Testis (tissue), 2 donors: ENCODE data around the gene RET.

Experiments
- CTCF ChIP-seq, 3 experiments: fragments of 450-650 bp in 2 of 3; fragments of 200-600 bp in 1 of 3; sonication (generic) in 1 of 3; IDR thresholded peaks; one replicate each; pipeline ENCODE4 v1.5.1; 2016 to 2019; ENCODE audit warnings: antibody characterized with exemption in 3 of 3, mild to moderate bottlenecking in 2 of 3, moderate library complexity in 1 of 3
- POLR2A ChIP-seq: fragments of 450-650 bp; IDR thresholded peaks from one replicate; pipeline ENCODE4 v1.6.1; 2017; ENCODE audit warnings: antibody characterized with exemption, mild to moderate bottlenecking, moderate library complexity

- no peak for TF ChIP-seq CTCF (IDR thresholded peaks at IDR 0.05)
- TF ChIP-seq POLR2A: no peak
Measured at GRCh38 chr10:43028143-43028542, 48.7 kb upstream of the RET start.
